Measurements from ENCODE around the gene C1orf21. TPM values are rescaled to one million over a fixed set of nuclear protein-coding genes. Genes with fewer than 3 reads are reported as not detected.

C1orf21 gene
- polyA plus RNA-seq, 1 of the 3 experiments (the other 2 are of a cell fraction) = 4.8 TPM

- no peak for TF ChIP-seq NFIC (IDR thresholded peaks at IDR 0.05; ENCODE audit: borderline replicate concordance)
- TF ChIP-seq, protein P1, sequence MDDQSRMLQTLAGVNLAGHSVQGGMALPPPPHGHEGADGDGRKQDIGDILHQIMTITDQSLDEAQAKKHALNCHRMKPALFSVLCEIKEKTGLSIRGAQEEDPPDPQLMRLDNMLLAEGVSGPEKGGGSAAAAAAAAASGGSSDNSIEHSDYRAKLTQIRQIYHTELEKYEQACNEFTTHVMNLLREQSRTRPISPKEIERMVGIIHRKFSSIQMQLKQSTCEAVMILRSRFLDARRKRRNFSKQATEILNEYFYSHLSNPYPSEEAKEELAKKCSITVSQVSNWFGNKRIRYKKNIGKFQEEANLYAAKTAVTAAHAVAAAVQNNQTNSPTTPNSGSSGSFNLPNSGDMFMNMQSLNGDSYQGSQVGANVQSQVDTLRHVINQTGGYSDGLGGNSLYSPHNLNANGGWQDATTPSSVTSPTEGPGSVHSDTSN (IDR thresholded peaks at IDR 0.05) = no peak
- no peak for TF ChIP-seq JUND (IDR thresholded peaks at IDR 0.05)
Measured at GRCh38 chr1:184618851-184619250, 232.0 kb downstream of the C1orf21 start.

GRCh38 chr1:184620469-184620868 lies 233.6 kb downstream of the C1orf21 start:
- CTCF ChIA-PET = interaction anchor here (1.1 kb wide), 1 partner anchor 43 kb away, joined by 3 read pairs; no protein-coding TSS in a partner anchor

More at GRCh38 chr1:184618851-184619250, 232.0 kb downstream of the C1orf21 start:
- H3K79me2 ChIP-seq (ENCODE audit: insufficient read depth) = no peaks in the 10 kb centered on the region
- 87% methylated on average over 3 of the region's 3 CpGs for WGBS (ENCODE audit: low lambda C conversion rate)
- no peak overlapping the region for H3K4me3 ChIP-seq (ENCODE audit: low read depth in 2 of 2, low read length in 1 of 2)
- H3K27me3 ChIP-seq (ENCODE audit: insufficient read depth) = no peaks in the 10 kb centered on the region
- ChIA-PET POLR2A (no interaction called here), CTCF (interaction anchor here (1.4 kb wide), 1 partner anchor 543 kb away, joined by 3 read pairs; no protein-coding TSS in a partner anchor)
- H3K9me2 ChIP-seq = no peaks in the 10 kb centered on the region
- H3K9me3 ChIP-seq = no peaks in the 10 kb centered on the region
- H3K36me3 ChIP-seq (replicated peaks in 1 of 2; ENCODE audit: control insufficient read depth in 1 of 2, insufficient read depth in 2 of 2, low read length in 1 of 2) = peaks cover 0 to 9% of the 10 kb centered on the region in 2 experiments
- H3K27ac ChIP-seq (ENCODE audit: low read depth in 2 of 2, low read length in 1 of 2) = no peak overlapping the region
- no peak for DNase-seq
- peaks cover 0 to 20% of the 10 kb centered on the region in 2 experiments; a peak in 2 of 4 replicates for H3K4me1 ChIP-seq (ENCODE audit: control insufficient read depth in 1 of 2, insufficient read depth in 2 of 2, low read depth in 1 of 2, low read length in 1 of 2)
- H2AFZ ChIP-seq (ENCODE audit: low read depth) = no peak overlapping the region
- no peak overlapping the region for H3K4me2 ChIP-seq
- H4K20me1 ChIP-seq (ENCODE audit: insufficient read depth) = no peaks in the 10 kb centered on the region
- H3F3A ChIP-seq (replicated peaks; ENCODE audit: insufficient read depth) = no peaks in the 10 kb centered on the region
- H3K9ac ChIP-seq = no peak overlapping the region

More at GRCh38 chr1:184620469-184620868, 233.6 kb downstream of the C1orf21 start:
- Histone ChIP-seq H3K4me2 (no peak overlapping the region), H4K20me1 (ENCODE audit: insufficient read depth) (no peaks in the 10 kb centered on the region), H3K9me3 (no peaks in the 10 kb centered on the region), H3K27ac (ENCODE audit: low read depth in 2 of 2, low read length in 1 of 2) (no peak overlapping the region), H3K36me3 (replicated peaks in 1 of 2; ENCODE audit: control insufficient read depth in 1 of 2, insufficient read depth in 2 of 2, low read length in 1 of 2) (peaks cover 0 to 9% of the 10 kb centered on the region in 2 experiments), H3K4me1 (ENCODE audit: control insufficient read depth in 1 of 2, insufficient read depth in 2 of 2, low read depth in 1 of 2, low read length in 1 of 2) (peaks cover 3 to 23% of the 10 kb centered on the region in 2 experiments; a peak in 2 of 4 replicates), H3K27me3 (ENCODE audit: insufficient read depth) (no peaks in the 10 kb centered on the region), H3F3A (replicated peaks; ENCODE audit: insufficient read depth) (no peaks in the 10 kb centered on the region), H3K9me2 (no peaks in the 10 kb centered on the region), H3K79me2 (ENCODE audit: insufficient read depth) (no peaks in the 10 kb centered on the region), H3K9ac (no peak overlapping the region), H3K4me3 (ENCODE audit: low read depth in 2 of 2, low read length in 1 of 2) (no peak overlapping the region), H2AFZ (ENCODE audit: low read depth) (no peak overlapping the region)
- DNase-seq = no peak
- POLR2A ChIA-PET = no interaction called here
- TF ChIP-seq EP300 (IDR thresholded peaks at IDR 0.05; ENCODE audit: borderline replicate concordance in 1 of 2, low read depth in 1 of 2, low read length in 1 of 2) (no peak), RFX5 (IDR thresholded peaks at IDR 0.05; ENCODE audit: low read length) (no peak), RCOR1 (IDR thresholded peaks at IDR 0.05; ENCODE audit: low read length) (no peak), USF2 (IDR thresholded peaks at IDR 0.05; ENCODE audit: borderline replicate concordance, low read depth, low read length) (no peak), GATA2 (CRISPR knock-in tag; IDR thresholded peaks at IDR 0.05) (no peak), MAX (IDR thresholded peaks at IDR 0.05; ENCODE audit: low read depth) (no peak), FOSL2 (IDR thresholded peaks at IDR 0.05; ENCODE audit: borderline replicate concordance, low read depth) (no peak)
- TF ChIP-seq, protein P2, sequence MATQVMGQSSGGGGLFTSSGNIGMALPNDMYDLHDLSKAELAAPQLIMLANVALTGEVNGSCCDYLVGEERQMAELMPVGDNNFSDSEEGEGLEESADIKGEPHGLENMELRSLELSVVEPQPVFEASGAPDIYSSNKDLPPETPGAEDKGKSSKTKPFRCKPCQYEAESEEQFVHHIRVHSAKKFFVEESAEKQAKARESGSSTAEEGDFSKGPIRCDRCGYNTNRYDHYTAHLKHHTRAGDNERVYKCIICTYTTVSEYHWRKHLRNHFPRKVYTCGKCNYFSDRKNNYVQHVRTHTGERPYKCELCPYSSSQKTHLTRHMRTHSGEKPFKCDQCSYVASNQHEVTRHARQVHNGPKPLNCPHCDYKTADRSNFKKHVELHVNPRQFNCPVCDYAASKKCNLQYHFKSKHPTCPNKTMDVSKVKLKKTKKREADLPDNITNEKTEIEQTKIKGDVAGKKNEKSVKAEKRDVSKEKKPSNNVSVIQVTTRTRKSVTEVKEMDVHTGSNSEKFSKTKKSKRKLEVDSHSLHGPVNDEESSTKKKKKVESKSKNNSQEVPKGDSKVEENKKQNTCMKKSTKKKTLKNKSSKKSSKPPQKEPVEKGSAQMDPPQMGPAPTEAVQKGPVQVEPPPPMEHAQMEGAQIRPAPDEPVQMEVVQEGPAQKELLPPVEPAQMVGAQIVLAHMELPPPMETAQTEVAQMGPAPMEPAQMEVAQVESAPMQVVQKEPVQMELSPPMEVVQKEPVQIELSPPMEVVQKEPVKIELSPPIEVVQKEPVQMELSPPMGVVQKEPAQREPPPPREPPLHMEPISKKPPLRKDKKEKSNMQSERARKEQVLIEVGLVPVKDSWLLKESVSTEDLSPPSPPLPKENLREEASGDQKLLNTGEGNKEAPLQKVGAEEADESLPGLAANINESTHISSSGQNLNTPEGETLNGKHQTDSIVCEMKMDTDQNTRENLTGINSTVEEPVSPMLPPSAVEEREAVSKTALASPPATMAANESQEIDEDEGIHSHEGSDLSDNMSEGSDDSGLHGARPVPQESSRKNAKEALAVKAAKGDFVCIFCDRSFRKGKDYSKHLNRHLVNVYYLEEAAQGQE (IDR thresholded peaks at IDR 0.05; ENCODE audit: low read depth, low read length) = no peak
- TF ChIP-seq, protein P3, sequence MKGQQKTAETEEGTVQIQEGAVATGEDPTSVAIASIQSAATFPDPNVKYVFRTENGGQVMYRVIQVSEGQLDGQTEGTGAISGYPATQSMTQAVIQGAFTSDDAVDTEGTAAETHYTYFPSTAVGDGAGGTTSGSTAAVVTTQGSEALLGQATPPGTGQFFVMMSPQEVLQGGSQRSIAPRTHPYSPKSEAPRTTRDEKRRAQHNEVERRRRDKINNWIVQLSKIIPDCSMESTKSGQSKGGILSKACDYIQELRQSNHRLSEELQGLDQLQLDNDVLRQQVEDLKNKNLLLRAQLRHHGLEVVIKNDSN (IDR thresholded peaks at IDR 0.05; ENCODE audit: borderline replicate concordance, low read depth) = no peak

Measured in SK-N-SH (cell line).